ENCODE results near the gene CPNE4.

- TF ChIP-seq CTCF (IDR thresholded peaks at IDR 0.05): no peak
- no peak for TF ChIP-seq POLR2A (IDR thresholded peaks at IDR 0.05)
These were observed 2.8 kb upstream of the CPNE4 start for GRCh38 chr3:132037581-132037980.
